NCI-H2171 treated with DMSO at 0.1 percent for 48 hours (cell line): Measurements from ENCODE around the gene EPAS1.
A peak's percentile ranks its signal among the peaks of the same experiment; 100 is the strongest.

ENCODE experiments used
- DNase-seq: peaks from one replicate; lab custom pipeline; 2025; lab: John Stamatoyannopoulos, UW

EPAS1 gene

DNA sequence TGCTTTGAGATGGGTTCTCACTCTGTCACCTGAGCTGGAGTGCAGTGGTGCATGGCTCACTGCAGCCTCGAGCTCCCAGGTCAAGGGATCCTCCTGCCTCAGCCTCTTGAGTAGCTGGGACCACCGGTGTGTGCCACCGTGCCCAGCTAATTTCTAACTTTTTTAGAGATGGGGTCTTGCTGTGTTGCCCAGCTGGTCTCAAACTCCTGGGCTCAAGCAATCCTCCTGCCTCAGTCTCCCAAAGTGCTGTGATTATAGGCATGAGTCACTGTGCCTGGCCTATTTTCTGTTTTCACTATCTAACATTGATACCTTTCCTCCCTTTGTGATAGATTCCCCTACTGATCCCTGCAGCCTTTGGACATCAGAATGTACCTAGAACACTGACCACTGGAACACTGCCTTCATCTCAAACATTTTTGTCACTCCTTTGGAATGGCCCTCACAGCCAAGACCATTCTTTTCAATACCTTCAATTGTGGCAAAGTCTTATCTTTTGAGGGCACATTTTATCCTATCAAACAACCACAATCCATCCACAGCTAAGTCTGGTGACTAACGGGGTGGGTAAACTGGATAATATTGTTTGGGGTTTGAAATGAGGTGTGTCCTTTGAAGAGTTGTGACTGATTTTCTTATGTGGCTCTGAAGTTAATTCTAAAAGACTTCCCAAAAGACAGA, 43.7 kb downstream of the EPAS1 start:
- DNase-seq = no peak

DNA sequence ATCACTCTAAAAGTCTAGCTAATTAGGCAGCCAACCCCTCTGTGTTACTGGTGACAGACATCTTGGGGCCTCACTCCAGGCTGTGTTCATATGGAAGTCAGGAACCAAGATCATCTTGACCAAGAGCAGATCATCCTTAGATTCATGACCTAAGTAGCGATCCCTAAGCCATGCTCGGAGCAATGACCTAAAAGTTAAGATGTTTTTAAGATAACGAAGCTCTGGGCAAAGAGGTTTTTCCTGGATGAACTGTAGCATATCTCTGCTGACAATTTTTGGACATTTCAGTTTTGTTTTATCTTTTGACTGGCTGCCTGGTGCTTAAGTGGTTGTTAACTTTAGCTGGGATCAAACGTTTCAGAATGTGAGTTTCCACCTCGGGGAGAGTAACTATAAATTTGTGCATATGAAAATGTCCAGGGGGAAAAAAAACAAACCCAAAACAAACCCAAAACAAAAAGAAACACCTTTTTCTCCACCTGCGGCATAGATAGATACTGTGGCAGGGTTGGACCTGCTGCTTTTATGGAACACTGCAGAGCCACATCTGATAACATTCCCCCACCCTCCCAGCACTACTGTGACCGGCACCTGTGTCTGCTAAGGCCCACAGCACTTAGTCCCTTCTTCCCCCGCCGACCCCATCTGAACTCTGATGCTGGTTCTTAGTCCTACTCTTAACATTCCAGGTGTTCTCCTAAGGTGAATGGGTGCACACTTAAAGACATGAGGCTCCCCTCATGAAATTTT, 45.5 kb downstream of the EPAS1 start:
- no peak for DNase-seq

DNA sequence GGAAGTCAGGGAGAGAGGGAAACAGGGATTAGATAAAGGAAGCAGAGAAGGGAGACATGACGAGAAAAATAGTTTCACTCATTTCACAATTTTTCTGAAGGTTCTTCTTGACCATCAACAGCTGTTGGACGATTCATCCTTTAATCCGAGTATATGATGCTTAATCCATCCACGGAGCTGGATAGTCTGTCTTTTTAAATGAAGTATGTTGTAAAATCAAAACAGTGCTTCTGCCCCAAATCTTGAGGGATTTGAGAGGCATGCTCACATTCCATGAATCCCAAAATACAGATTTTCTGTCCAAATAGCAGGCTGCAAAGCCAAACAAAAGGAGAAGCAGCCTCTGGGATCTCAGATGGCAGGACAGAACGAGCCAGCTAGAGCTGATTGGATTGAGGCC, 47.5 kb downstream of the EPAS1 start:
- DNase-seq = no peak

DNA sequence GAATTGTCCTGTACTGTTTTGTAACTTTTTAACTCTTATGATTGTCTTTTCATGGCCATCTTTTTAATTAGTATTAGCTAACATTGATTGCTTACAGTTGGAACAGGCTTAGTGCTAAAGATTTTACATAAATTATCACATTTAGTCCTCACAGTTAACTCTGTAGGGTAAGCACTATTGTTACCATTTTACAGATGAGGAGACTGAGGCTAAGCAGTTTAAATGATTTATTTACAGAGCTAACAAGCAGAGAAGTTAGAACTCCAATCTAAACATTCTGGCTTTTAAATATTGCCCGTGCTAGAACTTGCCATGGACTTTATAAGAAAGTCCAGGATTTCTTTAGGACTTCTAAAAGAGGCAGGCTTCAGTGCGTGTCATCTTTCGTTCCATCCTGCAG, 48.6 kb downstream of the EPAS1 start:
- no peak for DNase-seq

DNA sequence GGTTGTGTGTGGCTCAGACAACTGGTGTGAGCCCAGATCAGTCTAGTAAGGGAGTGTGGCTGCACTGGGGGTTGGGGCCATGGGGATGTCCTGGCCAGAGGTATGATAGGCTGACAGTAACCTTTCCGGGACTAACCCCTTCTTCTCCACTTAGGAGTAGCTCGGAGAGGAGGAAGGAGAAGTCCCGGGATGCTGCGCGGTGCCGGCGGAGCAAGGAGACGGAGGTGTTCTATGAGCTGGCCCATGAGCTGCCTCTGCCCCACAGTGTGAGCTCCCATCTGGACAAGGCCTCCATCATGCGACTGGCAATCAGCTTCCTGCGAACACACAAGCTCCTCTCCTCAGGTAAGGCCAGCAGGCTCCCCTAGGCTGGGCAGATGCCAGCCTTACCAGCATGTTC, 49.5 kb downstream of the EPAS1 start:
- DNase-seq = no peak

DNA sequence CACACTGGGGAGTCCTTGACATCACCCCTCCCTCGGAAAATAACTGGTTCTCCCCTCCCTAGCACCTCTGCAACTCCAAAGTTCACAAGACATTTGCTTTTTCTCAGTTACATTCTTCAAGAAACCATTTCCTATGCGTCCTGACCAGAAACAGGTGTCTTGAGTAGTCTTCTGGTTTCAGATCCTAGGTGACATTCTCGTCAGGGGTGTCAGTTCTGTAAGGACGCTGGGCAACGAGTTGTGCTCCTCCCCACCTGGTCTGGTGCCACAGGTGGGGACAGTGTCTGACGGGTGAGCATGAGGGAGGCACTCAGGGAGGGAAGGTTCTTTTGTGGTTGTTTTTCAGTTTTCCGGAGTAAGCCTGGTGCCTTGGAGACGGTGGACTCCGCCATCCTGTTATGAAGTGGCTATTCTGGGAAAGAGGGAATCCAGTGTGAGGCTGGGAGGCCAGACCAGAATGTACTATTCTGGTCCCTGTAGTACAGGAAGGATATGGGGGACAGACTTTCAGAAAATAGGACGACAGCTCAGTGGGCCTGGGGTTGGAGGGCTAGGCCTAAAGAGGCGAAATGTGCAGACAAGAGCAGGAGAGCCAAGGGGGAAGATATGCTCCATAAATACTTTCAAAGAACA, 50.6 kb downstream of the EPAS1 start:
- no peak for DNase-seq

DNA sequence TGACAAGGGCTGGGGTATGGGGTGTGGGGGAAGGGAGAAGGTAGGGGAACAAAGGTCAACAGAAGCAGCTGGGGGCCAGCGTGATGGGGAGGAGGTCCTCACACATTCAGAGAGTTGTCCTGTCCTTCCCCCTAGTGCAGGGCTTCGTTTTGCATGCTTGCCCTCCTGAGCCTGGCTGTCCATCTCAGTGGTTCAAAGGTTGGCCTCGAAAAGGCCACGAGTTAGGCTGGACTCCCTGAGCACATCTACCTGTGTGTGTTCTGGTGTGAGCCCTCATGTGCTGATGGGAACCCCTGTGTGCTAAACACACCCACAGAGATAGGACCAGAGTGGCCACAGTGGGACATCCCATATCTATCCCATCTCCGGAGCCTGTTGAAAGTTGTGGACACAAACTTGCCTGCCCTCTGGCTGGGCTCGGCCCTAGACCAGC, 51.9 kb downstream of the EPAS1 start:
- DNase-seq = no peak

DNA sequence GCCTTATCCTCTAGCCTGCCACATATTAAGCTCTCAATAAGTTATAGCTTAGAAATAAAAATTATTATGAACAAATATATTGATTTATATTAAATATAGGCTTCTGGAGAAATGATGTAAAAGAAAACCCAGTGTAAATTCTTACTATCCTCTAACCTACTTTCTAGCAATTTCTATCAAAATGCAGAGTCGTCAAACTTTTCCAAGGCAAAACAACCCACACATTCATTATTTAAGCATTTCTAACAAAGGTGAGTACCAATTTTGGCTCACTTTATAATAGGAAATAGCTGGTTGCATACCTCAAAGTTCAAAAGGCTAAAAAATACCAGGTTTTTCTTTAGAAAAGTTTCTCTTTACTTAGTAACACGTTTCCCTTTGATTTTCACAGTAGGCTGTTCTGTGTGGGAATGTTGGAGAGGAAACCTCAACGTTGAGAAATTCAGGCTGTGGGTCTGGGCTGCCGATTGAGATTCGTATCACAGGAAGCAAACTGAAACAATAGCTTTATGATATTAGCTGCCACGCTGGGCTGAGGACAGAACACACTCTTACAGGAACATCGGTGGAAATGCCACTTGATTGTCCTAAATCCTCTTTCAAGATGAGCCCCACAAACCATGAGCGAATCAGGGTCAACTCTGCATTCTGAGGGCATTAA, 53.0 kb downstream of the EPAS1 start:
- no peak for DNase-seq

DNA sequence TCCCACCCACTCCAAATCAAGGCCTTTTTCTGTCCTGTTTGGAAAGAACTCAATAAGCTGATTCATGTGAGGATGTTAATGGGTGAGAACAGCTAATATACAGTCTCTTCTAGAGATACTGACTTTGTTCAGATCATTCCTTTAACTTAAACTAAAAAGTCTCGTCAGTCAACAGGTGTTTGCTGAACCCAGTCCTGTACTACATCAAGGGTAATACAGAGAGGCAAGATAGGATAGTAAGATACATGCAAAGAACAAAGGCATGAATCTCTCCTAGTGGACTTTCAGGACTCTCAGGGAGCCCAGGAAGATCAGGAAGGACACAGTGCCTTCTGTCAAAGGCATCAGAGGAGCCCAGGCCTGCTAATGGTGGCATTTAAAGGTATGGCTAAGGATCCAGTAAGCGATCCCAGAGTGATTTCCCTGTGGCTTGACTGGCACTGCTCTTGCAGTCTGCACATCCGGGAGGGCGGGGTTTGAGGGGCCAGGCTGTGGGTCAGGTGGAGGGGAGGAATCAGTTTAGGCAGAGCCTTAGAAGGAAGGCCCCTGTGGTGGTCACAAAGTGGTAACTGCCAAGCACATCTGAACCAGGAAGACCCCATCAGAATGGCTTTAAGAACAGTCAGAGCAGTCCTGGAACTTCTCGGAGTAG, 54.0 kb downstream of the EPAS1 start:
- DNase-seq = no peak

DNA sequence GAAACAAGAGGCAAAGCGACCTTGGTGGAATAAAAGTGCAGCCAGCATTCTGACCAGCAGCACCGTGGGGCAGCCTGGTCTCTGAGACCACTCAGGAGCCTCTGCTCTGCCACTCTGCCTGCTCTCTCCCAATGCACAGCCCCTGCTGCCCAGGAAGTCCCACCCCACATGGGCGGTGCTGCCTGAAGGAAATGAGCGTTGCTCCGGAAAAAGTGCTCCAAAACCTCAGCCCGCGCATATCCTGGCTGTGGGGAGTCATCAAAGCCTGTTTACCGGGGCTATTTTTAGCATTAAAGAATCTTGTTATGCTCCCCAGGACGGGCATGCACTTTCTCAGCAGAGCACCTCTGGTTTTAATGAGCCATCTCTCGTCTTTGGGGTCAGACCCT, 54.5 kb downstream of the EPAS1 start:
- no peak for DNase-seq

DNA sequence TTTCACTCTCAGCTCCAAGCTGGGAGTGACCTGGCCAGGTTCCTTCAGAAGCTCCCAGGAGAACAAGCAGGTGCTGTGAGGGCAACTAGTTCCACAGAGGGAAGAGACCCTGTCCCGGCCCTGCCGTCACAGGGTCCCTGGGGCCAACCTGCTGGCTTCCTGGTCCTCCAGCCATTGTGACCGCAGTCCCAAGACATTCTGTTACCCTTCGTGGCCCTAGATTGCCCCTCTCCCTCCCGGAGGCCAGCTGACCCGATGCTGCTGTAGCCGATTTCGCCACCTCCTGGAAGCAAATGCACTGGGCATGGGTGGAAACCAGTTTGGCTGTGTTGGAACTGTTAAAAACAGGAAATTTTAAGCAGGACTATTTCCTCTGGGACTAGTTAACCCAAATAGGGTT, 55.4 kb downstream of the EPAS1 start:
- no peak for DNase-seq

DNA sequence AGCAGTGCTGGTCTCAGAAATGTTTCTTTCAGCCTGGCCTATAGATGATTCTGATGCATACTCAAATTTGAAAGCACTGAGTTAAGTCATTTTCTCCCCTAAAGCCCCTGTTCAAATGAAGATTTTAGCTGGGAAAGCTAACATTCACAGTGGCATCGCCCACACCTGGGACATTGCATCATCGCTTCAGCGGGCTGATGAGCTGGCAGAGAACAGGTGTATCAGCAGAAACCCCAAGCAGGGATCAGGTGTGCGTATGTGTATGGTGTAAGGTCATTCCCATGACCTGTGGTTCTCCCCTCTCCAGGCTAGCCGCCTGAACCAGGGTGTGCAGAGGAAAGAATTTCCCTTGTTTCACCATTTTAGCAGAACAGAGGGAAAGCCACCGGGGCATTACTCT, 56.3 kb downstream of the EPAS1 start:
- no peak for DNase-seq

DNA sequence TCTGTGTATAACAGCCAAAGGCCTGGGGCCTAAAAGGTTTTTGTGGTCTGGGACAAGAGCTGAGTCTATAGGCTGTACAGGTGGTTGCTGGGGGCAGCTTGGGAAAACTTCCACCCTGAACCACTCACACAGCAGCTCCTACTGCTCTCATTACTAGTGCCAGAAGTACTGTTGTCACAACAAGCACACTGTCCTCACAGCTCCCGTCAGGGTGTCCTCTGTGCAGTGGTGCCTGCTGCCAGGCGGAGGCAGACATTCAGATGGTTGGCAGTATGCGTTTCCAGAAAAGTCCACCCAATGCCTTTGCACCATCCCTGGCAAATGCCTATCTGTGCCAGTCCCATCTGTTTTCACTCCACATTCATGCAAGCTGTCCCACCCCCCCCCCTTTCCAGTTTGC, 58.5 kb downstream of the EPAS1 start:
- no peak for DNase-seq

DNA sequence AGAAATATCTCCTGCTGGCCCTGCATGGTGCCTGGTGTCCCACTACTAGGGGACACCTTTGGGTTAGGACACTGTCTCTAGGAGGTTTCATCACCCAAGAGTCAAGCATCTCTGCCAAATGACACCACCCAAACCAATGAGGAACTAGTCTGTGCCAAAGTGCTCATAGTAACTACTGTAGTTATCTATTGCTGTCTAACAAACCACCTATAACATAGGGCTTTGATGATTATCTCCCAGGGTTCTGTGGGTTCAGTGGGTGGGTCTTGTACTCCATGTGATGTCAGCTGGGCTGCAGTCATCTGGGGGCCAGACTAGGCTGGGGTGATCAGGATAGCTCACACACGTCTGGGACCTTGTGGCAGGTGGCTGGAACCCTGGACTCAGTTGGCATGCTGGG, 59.8 kb downstream of the EPAS1 start:
- no peak for DNase-seq

DNA sequence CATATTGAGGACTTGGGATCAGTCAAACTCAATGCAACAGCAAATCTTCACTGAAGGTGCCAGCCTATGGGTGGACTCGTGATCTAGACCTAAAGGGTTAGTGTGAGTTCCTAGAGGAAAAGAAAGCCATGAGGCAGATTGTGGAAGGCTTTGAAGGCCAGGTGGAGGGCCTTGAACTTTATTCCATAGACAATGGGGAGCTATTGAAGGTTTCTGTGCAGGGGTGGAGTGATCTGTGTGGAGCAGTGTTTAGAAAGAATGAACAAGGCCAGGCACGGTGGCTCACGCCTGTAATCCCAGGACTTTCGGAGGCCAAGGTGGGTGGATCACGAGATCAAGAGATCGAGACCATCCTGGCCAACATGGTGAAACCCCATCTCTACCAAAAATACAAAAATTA, 61.5 kb downstream of the EPAS1 start:
- DNase-seq = no peak

DNA sequence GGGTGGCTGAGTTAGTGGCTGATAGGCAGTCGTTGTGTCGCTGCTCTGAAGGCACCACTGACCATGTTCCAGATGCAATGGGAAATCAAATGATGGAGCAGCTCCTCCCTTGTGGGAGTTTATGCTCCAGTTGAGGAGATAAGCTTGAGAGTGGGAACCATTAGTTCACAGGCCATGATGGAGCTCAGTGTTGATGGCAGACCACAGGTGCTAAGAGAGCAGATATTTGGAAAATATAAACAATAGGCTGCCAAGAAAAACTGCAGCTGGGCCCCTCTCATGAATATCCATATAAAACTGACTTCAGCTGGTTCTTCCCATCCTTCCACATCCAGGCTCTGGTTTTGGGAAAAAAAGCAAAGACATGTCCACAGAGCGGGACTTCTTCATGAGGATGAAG, 63.1 kb downstream of the EPAS1 start:
- no peak for DNase-seq

DNA sequence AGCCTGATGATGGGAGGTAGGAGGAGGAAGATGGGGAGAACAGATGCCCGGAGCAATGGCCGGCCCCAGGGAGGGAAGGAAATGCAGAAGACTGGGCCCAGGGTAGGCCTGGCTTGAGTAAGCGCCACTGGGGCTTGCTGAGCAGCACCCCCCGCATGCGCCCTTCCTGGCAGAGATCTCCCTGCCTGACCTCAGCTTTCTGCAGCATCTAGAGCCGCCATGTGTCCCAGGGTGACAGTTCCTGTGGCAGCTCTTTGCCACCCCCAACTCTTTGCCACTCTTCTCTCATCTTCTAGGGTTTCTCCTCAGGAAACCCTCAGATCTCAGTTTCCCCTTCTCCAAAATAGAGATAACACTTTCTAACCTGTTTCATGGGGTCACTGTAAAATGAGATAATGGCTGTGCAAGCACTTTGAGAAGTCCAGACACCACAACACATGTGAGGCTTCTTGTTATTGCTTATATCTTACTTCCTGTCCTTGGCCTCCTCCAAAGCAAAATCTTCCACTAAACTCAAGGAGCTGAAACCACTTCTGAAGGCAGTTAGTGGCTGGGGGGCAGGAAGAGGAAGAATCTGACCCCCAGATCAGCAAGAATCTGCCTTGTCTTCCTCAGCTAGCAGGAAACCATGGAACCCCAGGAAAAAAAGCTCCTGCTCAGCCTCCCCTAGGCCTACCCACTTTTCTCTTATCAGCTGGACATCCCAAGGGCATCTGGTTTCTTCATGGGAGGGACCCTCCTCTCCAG, 64.9 kb downstream of the EPAS1 start:
- DNase-seq = no peak

DNA sequence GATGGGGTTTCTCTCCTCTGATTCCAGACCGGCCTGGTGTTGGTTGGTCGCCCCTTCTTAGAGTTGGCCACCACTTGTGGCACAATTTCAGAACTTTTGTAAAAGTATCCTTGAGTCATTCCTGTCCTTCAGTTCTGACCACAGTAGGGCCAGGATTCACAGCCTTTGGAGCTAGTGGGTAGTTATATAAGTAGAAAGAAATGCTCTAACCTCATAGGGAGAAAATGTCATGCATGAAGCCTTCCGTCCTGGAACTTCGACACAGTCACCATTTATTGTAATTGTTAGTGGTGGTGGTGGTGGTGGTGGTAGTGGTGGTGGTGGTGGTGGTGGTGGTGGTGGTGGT, 65.4 kb downstream of the EPAS1 start:
- no peak for DNase-seq

DNA sequence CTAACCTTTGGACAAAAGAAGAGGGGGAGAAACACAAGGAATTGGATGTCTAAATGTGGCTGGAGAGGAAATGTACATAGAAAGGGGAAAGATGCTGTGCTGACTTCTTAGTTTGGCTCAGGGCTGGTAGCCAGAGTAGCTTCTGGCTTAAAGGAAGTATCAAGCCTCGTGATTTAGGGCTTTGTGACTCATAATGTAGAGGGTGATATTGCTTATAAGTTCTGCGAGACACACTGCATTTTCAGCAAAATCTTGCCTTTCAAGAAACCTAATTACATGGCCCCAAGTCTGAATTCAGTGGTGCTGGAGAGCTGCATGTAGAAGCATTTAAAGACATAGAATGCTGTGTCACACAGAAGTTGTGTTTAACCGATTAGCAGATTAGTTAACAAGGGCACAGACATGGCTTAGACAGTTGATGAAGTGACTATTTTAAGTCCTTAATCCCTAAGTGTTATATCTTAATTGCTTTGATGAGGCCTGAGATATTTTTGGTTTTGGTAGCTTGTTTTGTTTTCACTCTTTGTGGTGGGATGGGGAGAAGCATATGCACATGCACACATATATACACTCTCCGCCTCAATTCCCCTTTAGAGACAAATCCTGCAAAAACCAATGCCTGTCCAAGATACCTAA, 66.4 kb downstream of the EPAS1 start:
- no peak for DNase-seq

DNA sequence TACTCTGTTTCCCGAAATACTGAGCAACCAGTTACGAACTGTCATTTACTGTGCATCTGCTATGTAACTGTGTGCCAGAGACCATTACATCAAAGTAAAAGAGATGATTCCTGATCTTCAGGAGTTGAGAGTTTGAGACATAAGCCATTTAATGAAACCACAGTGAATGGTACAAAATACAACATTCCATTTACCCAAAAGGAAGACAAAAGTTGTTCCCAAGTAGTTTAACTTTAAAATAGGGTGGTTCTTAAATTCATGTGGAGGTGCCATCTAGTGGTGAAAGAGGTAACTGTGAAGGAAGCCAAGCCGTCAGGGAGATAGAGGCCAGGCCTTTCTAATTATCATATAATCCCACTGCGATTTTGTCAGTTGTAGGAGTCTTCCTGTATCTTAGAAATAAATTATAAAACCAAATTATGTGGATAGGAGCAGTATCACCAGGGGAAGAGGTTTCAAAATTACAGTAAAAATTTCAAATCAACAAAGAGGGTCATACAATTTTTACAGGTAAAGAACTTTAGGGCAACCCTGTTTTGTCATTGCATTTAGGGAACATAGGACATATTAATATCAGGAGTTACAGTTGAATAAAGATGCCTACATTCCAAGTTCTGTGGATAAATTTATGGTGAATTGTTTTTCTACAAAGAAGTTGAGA, 67.7 kb downstream of the EPAS1 start:
- DNase-seq = peak; percentile 42
